KBM-7 (cell line): ENCODE data around the gene ELMOD1.
A peak's percentile ranks its signal among the peaks of the same experiment; 100 is the strongest.

Source experiments
- DNase-seq: peaks from one replicate; pipeline ENCODE4 v3.0.0-alpha.2; 2015
- in situ Hi-C: fragments of 300-500 bp; cut with MboI; formaldehyde crosslinking; loops from 2 replicates; pipeline ENCODE4 v1.14.3; 2020; ENCODE audit warnings: low sequenced_read_pairs, low pct_unique_long_range_greater_than_20kb, mixed read lengths

ELMOD1 gene

GRCh38 chr11:107675902-107676301 is 85.0 kb downstream of the ELMOD1 start:
- DNase-seq: no peak

GRCh38 chr11:107676336-107677057 is 85.5 kb downstream of the ELMOD1 start:
- no peak for DNase-seq
- in situ Hi-C loops: loop anchor here (25.0 kb wide), 1 partner anchor 89 kb away; the partner anchor contains the start of gene ELMOD1

More at GRCh38 chr11:107675902-107676301, 85.0 kb downstream of the ELMOD1 start:
- in situ Hi-C loops: loop anchor here (25.0 kb wide), 1 partner anchor 89 kb away; the partner anchor contains the start of gene ELMOD1

- no peak for DNase-seq
- in situ Hi-C loops: loop anchor here (25.0 kb wide), 1 partner anchor 91 kb away; the partner anchor contains the start of gene ELMOD1
Observed at GRCh38 chr11:107677924-107678631, 87.1 kb downstream of the ELMOD1 start.

DNA sequence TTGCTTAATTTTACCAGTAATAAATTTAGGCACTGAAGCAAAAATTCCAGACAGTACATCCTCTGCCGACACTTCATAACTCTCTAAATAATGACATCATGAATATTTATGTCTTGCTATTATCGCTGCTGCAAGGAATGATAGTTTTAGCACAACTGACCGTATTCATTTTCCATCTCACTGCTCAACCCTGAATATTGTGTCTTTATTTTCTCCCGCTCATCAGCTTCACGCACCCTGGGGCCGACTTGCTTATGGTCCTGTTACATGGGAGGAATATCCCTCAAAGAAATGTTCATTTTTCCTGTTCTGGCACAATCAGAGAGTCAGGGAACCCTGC is 87.7 kb downstream of the ELMOD1 start:
- no peak for DNase-seq
- in situ Hi-C loops: loop anchor here (25.0 kb wide), 1 partner anchor 91 kb away; the partner anchor contains the start of gene ELMOD1

- in situ Hi-C loops: loop anchor here (25.0 kb wide), 1 partner anchor 92 kb away; the partner anchor contains the start of gene ELMOD1
- no peak for DNase-seq
Observed at GRCh38 chr11:107679255-107680024, 88.5 kb downstream of the ELMOD1 start.

GRCh38 chr11:107682171-107682570 is 91.2 kb downstream of the ELMOD1 start:
- in situ Hi-C loops: loop anchor here (25.0 kb wide), 1 partner anchor 95 kb away; the partner anchor contains the start of gene ELMOD1
- DNase-seq: no peak

DNA sequence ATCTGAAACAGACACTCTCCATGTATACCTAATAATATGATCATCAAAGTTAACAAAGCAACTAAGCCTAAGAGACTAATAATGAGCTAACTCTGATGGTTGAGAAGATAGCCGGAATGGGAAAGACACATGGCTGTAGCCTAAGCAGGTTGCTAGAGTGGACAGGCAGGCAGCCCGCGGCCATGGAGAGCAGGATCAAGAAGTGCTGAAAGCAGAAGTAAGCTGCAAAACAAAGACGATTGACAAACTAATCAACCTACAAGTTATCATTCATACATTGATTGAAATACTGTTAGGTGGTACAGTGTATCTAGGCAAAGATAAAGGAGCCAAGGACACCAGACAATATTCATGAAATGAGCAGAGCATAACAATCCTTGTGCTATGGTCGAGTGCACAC is 91.6 kb downstream of the ELMOD1 start:
- no peak for DNase-seq
- in situ Hi-C loops: loop anchor here (25.0 kb wide), 1 partner anchor 95 kb away; the partner anchor contains the start of gene ELMOD1

- in situ Hi-C loops: loop anchor here (25.0 kb wide), 1 partner anchor 96 kb away; the partner anchor contains the start of gene ELMOD1
- no peak for DNase-seq
Observed at GRCh38 chr11:107683061-107683460, 92.1 kb downstream of the ELMOD1 start.

DNA sequence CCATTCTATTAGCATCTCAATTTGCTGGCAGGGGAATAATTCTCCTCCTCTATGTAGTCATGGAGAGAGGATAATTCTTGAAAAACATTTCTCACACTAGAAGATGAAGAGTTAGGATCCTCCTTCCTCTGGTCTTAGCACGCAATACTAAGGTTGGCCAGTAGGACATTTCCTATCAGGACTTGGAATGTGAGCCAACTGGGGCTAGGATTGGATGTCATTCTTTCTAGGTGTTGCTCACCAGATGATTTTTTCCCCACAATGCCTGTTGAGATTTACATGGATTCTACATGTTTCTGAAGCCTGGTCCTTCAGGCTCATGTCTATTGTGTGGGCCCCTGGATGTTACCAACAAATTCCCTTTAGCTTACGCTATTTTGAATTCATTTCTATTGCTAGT is 92.9 kb downstream of the ELMOD1 start:
- in situ Hi-C loops: loop anchor here (25.0 kb wide), 1 partner anchor 97 kb away; the partner anchor contains the start of gene ELMOD1

DNA sequence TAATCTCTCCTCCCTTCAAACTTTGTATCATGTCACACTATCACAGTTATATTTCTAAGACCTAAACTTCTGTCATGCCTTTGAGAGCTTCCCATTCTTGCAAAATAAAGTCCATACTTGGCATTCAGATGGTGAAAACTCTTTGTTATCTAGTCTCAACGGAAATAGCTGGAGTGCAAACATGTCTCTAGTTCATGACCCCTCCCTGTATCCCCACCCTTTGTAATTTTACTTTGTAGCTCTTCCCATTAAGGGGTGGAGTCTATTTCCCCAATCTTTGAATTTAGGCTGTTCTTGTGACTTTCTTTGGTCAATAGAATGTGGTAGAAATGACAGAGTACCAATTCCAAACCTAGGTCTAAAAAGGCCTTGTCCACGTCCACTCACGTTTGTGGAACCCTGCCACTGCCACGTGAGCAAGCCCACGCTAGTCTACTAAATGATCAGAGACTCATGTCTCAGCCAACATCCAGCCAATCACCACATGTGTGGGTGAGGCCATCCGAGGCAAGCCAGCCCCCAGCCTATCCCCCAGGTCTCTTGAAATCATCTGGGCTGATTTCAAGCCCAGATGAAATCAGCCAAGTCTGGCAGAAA is 97.5 kb downstream of the ELMOD1 start:
- in situ Hi-C loops: loop anchor here (25.0 kb wide), 1 partner anchor 101 kb away; the partner anchor contains the start of gene ELMOD1
- no peak for DNase-seq

More for the DNA sequence above, 92.9 kb downstream of the ELMOD1 start:
- no peak for DNase-seq

- in situ Hi-C loops: loop anchor here (25.0 kb wide), 1 partner anchor 102 kb away; the partner anchor contains the start of gene ELMOD1
- DNase-seq: peak; percentile 68
Observed at GRCh38 chr11:107689317-107690202, 98.6 kb downstream of the ELMOD1 start.

GRCh38 chr11:107691000-107691750 is 100.2 kb downstream of the ELMOD1 start:
- in situ Hi-C loops: loop anchor here (25.0 kb wide), 1 partner anchor 104 kb away; the partner anchor contains the start of gene ELMOD1
- no peak for DNase-seq

DNA sequence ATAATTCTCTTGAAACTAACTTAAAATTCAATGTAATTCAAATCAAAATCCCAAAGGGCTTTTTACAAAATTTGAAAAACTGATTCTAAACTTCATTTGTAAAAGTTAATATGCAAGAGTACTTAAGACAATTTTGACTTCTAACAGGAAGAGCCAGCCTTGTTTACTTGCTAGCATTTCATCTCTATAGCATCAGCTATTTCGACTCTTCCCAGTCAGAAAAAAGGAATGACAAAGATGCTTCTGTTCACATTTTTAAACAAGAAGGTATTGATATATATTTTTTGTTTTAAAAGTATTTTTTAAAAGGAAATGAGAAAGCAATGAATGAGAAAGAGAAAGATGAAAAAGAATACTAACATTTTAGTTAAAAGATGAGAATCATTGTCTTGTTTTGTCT is 104.5 kb downstream of the ELMOD1 start:
- in situ Hi-C loops: loop anchor here (25.0 kb wide), 1 partner anchor 108 kb away; the partner anchor contains the start of gene ELMOD1
- no peak for DNase-seq

- in situ Hi-C loops: loop anchor here (25.0 kb wide), 1 partner anchor 109 kb away; the partner anchor contains the start of gene ELMOD1
- DNase-seq: no peak
Observed at GRCh38 chr11:107696140-107696539, 105.2 kb downstream of the ELMOD1 start.

- in situ Hi-C loops: loop anchor here (25.0 kb wide), 1 partner anchor 110 kb away; the partner anchor contains the start of gene ELMOD1
- DNase-seq: no peak
Observed at GRCh38 chr11:107697291-107697690, 106.3 kb downstream of the ELMOD1 start.

DNA sequence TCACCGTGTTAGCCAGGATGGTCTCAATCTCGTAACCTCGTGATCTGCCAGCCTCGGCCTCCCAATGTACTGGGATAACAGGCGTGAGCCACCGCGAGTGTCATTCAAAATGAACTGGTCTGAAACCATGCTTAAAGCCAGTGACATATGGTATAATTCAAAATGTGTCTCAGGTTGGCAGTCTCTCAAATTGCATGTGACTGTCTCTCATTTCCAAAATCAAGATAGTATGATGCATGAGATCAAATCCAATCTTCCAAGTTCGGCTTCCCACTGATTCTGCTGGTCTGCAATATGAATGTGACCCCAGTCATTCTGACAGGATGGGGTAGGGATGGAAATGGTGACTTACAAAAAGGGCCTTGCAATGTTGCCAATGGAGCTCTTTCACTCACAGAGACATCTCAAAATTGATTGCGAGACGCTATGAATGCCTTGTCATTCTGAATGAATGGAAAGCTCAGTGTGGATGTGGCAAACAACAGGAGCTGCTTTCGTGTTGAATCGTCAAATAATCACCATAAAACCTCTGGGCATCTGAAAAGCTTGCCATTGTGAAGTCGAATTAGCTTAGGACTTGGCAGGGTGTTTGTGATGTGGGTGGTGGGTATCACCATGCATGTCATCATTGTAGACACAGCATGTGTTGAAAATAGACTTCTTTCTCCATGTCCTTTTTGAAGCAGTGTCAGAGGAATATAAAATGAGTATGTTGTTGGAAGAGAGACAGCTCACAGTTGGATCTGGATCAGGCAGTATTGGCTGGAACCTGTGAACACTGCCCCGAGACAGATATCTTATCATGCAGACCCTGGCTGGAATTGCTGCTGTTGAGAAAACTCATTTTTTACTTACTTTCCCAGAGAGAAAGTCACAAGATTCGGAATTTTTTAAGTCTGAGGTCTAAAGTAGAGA is 108.7 kb downstream of the ELMOD1 start:
- DNase-seq: no peak
- in situ Hi-C loops: loop anchor here (25.0 kb wide), 1 partner anchor 112 kb away; the partner anchor contains the start of gene ELMOD1
